Ascending aorta (tissue), 2 donors: ENCODE measurements around the gene MTIF2. TPM values are rescaled to one million over a fixed set of nuclear protein-coding genes. Genes with fewer than 3 reads are reported as not detected.
"Not testable (repeated sequence)": the region's sequence is repeated elsewhere in the genome, so short reads cannot be mapped to it uniquely, and the experiment has no call there.

ENCODE experiments used
- DNase-seq, 2 donors: peaks; one replicate each; pipeline ENCODE4 v3.0.0-alpha.2; 2019; ENCODE audit warnings: low spot score in 2 of 2
- H3K27ac ChIP-seq, 2 donors: fragments of 200-600 bp; sonication (generic); one replicate each; pipeline ENCODE4 v1.5.1; 2016 to 2017; ENCODE audit warnings: mild to moderate bottlenecking in 1 of 2
- H3K27me3 ChIP-seq: fragments of 200-600 bp; sonication (generic); one replicate; pipeline ENCODE4 v1.5.1; 2017
- H3K36me3 ChIP-seq, 2 donors: fragments of 200-600 bp; sonication (generic); one replicate each; pipeline ENCODE4 v1.5.1; 2016
- H3K4me1 ChIP-seq, 2 donors: fragments of 200-600 bp; sonication (generic); one replicate each; pipeline ENCODE4 v1.5.1; 2016 to 2017; ENCODE audit warnings: mild to moderate bottlenecking in 1 of 2
- H3K4me3 ChIP-seq, 2 donors: fragments of 200-600 bp; sonication (generic); one replicate each; pipeline ENCODE4 v1.5.1; 2016 to 2017; ENCODE audit warnings: mild to moderate bottlenecking in 1 of 2
- H3K9me3 ChIP-seq, 2 donors: fragments of 200-600 bp; sonication (generic); one replicate each; pipeline ENCODE4 v1.5.1; 2016
- intact Hi-C: fragments of 100-400 bp; cut with DNase I; formaldehyde crosslinking; loops from one replicate; pipeline ENCODE4 v1.15.1; 2023
- total RNA-seq: library from RNA; depleted of rRNA; stranded (reverse); fragments of >200 nt; gene quantifications from one replicate; pipeline ENCODE4 v1.1.0, GENCODE V29; 2016
- TF ChIP-seq, protein P1 (sequence below), 3 experiments: fragments of 200-600 bp in 2 of 3; fragments of 450-650 bp in 1 of 3; sonication (generic) in 2 of 3; IDR thresholded peaks; one replicate each; pipeline ENCODE4 v1.5.1; 2016 to 2019; ENCODE audit warnings: antibody characterized with exemption in 3 of 3, mild to moderate bottlenecking in 1 of 3, moderate library complexity in 1 of 3

The MTIF2 gene
- total RNA-seq, 1 donor from 2014 or later = 15.2 TPM

DNA sequence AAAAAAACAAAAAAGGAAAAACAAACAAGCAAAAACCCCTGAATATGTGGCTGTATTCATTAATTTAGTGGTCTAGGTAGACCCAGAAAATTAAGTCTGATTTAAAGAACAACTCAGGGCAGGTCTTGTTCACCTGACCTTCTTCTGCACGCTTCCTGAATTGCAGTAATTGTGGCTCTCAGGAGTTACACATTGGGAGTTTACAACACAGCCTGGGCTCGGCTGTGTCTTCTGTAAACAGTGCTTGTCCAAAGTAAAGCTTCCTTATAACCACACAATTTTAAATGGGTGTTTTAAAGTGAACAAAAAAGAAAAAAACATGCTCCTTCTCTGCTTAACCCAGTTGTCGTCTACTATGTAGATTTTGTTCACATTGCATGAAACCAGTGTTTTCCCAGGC is 8.3 kb upstream of the MTIF2 start:
- DNase-seq = no peak
- H3K27me3 ChIP-seq = no peaks in the 10 kb centered on the region
- no peak overlapping the region for H3K4me3 ChIP-seq
- TF ChIP-seq, protein P1, sequence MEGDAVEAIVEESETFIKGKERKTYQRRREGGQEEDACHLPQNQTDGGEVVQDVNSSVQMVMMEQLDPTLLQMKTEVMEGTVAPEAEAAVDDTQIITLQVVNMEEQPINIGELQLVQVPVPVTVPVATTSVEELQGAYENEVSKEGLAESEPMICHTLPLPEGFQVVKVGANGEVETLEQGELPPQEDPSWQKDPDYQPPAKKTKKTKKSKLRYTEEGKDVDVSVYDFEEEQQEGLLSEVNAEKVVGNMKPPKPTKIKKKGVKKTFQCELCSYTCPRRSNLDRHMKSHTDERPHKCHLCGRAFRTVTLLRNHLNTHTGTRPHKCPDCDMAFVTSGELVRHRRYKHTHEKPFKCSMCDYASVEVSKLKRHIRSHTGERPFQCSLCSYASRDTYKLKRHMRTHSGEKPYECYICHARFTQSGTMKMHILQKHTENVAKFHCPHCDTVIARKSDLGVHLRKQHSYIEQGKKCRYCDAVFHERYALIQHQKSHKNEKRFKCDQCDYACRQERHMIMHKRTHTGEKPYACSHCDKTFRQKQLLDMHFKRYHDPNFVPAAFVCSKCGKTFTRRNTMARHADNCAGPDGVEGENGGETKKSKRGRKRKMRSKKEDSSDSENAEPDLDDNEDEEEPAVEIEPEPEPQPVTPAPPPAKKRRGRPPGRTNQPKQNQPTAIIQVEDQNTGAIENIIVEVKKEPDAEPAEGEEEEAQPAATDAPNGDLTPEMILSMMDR (IDR thresholded peaks at IDR 0.05) = no peak
- intact Hi-C loops = no loop called here
- no peak overlapping the region for H3K27ac ChIP-seq
- no peaks in the 10 kb centered on the region for H3K9me3 ChIP-seq
- no peaks in the 10 kb centered on the region for H3K36me3 ChIP-seq
- no peaks in the 10 kb centered on the region for H3K4me1 ChIP-seq

DNA sequence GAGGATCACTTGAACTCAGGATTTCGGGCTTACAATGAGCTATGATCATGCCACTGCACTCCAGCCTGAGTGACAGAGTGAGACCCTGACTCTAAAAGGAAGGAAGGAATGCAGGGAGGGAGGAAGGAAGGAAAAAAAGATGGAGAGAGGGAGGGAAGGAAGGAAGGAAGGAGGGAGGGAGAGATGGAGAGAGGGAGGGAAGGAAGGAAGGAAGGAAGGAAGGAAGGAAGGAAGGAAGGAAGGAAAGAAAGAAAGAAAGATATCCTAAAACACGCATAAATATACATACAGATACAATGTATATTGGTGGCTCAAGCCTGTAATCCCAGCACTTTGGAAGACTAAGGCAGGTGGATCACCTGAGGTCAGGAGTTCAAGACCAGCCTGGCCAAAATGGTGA is 5.3 kb upstream of the MTIF2 start:
- H3K36me3 ChIP-seq, DNase-seq, H3K27me3 ChIP-seq, H3K9me3 ChIP-seq, intact Hi-C loops, H3K27ac ChIP-seq, H3K4me1 ChIP-seq, H3K4me3 ChIP-seq: not testable (repeated sequence)

DNA sequence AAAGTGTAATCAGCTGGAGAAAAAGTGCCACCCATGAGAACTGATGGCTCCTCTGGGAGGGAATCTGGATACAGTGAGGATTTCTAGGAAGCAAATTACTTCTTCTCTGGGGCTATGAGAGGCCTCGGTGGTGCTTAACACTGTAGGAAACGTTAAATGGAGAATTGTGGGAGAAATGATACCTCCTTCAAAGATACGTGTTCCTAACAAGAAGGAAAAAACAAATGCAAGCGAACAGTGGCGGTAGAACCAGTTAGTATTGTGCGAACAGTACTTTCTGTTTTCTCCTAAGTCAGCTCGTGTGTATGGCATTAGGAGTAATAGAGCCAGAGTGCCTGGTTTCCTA is 587 bp upstream of the MTIF2 start:
- peak overlapping the region; percentile 80 to 86 for H3K4me3 ChIP-seq
- H3K27ac ChIP-seq = peak overlapping the region; percentile 80 to 83
- DNase-seq = no peak
- peaks cover 0 to 3% of the 10 kb centered on the region in 2 donors for H3K36me3 ChIP-seq
- H3K4me1 ChIP-seq = peaks cover 0 to 4% of the 10 kb centered on the region in 2 donors
- H3K9me3 ChIP-seq = no peaks in the 10 kb centered on the region
- TF ChIP-seq, protein P1 (IDR thresholded peaks at IDR 0.05) = no peak
- H3K27me3 ChIP-seq = no peaks in the 10 kb centered on the region
- intact Hi-C loops = loop anchor here (1.0 to 2.0 kb wide), 4 partner anchors 13 to 163 kb away; partner anchors contain the start of genes CCDC88A, CLHC1 and RPS27A

DNA sequence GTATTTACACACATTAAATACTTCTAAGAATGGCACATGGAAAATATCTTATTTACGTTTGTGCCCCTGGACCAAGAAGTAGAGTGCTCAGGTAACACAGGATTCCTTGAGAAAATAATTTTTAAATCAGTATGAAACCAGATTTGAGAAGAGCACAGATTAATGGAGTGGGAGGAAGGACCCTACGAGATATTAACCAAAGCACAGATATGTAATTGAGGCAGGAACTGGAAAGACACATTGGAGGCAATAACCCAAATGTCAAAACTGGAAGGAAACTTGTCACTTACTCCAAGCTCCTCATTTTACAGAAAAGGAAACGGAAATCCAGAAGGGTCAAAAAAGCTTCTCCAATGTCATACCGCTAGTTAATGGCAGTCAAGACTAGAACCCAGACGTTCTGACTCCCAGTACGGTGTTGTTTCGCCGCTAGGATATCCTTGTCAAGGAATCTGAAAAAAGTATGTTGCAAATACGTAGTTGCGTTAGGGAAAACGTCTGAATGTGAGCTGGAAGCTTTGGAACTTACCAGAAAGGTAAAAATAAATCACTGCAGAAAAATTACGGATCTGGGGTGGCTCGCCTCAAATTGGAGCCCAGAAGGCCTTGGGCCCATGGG is 634 bp downstream of the MTIF2 start:
- peak overlapping the region; percentile 80 to 83 for H3K27ac ChIP-seq
- peaks cover 0 to 4% of the 10 kb centered on the region in 2 donors for H3K4me1 ChIP-seq
- intact Hi-C loops = loop anchor here (2.0 kb wide), 1 partner anchor 164 kb away; no protein-coding TSS in a partner anchor
- peaks cover 4 to 13% of the 10 kb centered on the region in 2 donors for H3K36me3 ChIP-seq
- peak overlapping the region; percentile 80 to 86 for H3K4me3 ChIP-seq
- H3K9me3 ChIP-seq = no peaks in the 10 kb centered on the region
- TF ChIP-seq, protein P1 (IDR thresholded peaks at IDR 0.05) = no peak
- H3K27me3 ChIP-seq = no peaks in the 10 kb centered on the region
- no peak for DNase-seq

DNA sequence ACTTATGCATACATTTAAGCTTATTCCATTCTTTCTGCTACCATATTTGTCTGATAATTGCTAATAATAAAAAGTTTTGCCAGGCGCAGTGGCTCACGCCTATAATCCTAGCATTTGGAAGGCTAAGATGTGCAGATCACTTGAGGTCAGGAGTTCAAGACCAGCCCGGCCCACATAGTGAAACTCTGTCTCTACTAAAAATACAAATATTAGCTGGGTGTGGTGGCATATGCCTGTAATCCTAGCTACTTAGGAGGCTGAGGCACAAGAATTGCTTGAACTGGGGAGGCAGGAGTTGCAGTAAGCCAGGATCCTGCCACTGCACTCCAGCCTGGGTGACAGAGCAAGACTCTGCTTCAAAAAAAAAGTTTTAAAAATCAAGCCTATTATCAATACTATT is 9.4 kb downstream of the MTIF2 start:
- H3K9me3 ChIP-seq, intact Hi-C loops, H3K4me3 ChIP-seq, H3K27me3 ChIP-seq, DNase-seq, H3K4me1 ChIP-seq, H3K27ac ChIP-seq: not testable (repeated sequence)
- peaks cover 28 to 63% of the 10 kb centered on the region in 2 donors for H3K36me3 ChIP-seq

DNA sequence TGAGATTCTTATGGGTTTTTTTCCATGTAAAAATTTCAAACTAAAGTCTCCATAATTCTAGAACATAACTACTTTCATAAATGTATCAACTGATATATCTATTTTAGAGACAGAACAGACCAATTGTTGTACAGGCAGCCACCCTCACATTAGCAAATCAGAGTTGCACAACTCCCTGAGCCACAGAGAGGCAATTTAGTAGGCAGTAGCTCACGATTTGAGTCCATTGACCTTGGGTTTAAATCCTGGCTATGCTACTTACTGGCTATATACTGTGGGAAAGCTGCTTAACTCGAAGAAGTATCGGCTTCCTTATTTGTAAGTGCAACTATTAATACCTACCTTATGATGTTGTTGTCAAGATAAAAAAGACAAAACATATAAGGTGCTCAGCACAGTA is 16.2 kb downstream of the MTIF2 start:
- Histone ChIP-seq H3K27me3 (no peaks in the 10 kb centered on the region), H3K36me3 (peaks cover 33 to 47% of the 10 kb centered on the region in 2 donors), H3K9me3 (no peaks in the 10 kb centered on the region), H3K4me1 (no peaks in the 10 kb centered on the region), H3K27ac (no peak overlapping the region), H3K4me3 (no peak overlapping the region)
- no peak for DNase-seq
- TF ChIP-seq, protein P1 (IDR thresholded peaks at IDR 0.05) = no peak
- intact Hi-C loops = no loop called here

DNA sequence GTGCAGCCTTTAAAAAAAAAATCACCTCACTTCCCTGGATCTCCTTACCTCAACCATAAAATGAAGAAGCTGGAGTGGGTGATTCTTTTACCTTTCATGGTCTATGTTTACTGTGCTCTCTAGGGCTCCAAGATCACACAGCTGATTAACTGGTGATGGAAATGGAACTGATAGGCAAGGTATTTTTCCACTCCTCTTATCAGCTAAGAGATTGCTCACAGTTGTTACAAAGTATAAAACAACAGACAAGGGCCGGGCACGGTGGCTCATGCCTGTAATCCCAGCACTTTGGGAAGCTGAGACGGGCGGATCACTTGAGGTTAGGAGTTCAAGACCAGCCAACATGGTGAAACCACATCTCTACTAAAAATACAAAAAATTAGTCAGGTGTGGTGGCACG is 22.0 kb downstream of the MTIF2 start:
- TF ChIP-seq, protein P1 (IDR thresholded peaks at IDR 0.05) = no peak
- H3K4me1 ChIP-seq = no peaks in the 10 kb centered on the region
- intact Hi-C loops = no loop called here
- no peak overlapping the region for H3K4me3 ChIP-seq
- no peaks in the 10 kb centered on the region for H3K27me3 ChIP-seq
- H3K36me3 ChIP-seq = peaks cover 32 to 47% of the 10 kb centered on the region in 2 donors
- H3K27ac ChIP-seq = no peak overlapping the region
- no peaks in the 10 kb centered on the region for H3K9me3 ChIP-seq
- no peak for DNase-seq
